ENCODE results near the gene HAPSTR1.

Gene HAPSTR1

GRCh38 chr16:9119795-9120194 lies 28.4 kb downstream of the HAPSTR1 start:
- no peak for DNase-seq (ENCODE audit: extremely low read depth in 1 of 2, low read depth in 1 of 2)

- DNase-seq (ENCODE audit: extremely low read depth in 1 of 2, low read depth in 1 of 2), result no peak
Measured at GRCh38 chr16:9122342-9122741, 30.9 kb downstream of the HAPSTR1 start.

GRCh38 chr16:9122969-9123368 lies 31.5 kb downstream of the HAPSTR1 start:
- no peak for DNase-seq (ENCODE audit: extremely low read depth in 1 of 2, low read depth in 1 of 2)

- no peak for DNase-seq (ENCODE audit: extremely low read depth in 1 of 2, low read depth in 1 of 2)
Measured at GRCh38 chr16:9123401-9123800, 32.0 kb downstream of the HAPSTR1 start.

- DNase-seq (ENCODE audit: extremely low read depth in 1 of 2, low read depth in 1 of 2), result no peak
Measured at GRCh38 chr16:9123871-9124270, 32.4 kb downstream of the HAPSTR1 start.

- no peak for DNase-seq (ENCODE audit: extremely low read depth in 1 of 2, low read depth in 1 of 2)
Measured at GRCh38 chr16:9124444-9124843, 33.0 kb downstream of the HAPSTR1 start.

- DNase-seq (ENCODE audit: extremely low read depth in 1 of 2, low read depth in 1 of 2), result no peak
Measured at GRCh38 chr16:9124908-9125584, 33.6 kb downstream of the HAPSTR1 start.

GRCh38 chr16:9125658-9126505 lies 34.4 kb downstream of the HAPSTR1 start:
- no peak for DNase-seq (ENCODE audit: extremely low read depth in 1 of 2, low read depth in 1 of 2)

- DNase-seq (ENCODE audit: extremely low read depth in 1 of 2, low read depth in 1 of 2), result no peak
Measured at GRCh38 chr16:9126609-9127008, 35.2 kb downstream of the HAPSTR1 start.

GRCh38 chr16:9128346-9129342 lies 37.2 kb downstream of the HAPSTR1 start:
- no peak for DNase-seq (ENCODE audit: extremely low read depth in 1 of 2, low read depth in 1 of 2)

- DNase-seq (ENCODE audit: extremely low read depth in 1 of 2, low read depth in 1 of 2), result no peak
Measured at GRCh38 chr16:9134306-9134705, 42.9 kb downstream of the HAPSTR1 start.

GRCh38 chr16:9134739-9135138 lies 43.3 kb downstream of the HAPSTR1 start:
- DNase-seq (ENCODE audit: extremely low read depth in 1 of 2, low read depth in 1 of 2), result peak in 1 of 2 donors; percentile 37

- DNase-seq (ENCODE audit: extremely low read depth in 1 of 2, low read depth in 1 of 2), result no peak
Measured at GRCh38 chr16:9135797-9136196, 44.4 kb downstream of the HAPSTR1 start.

GRCh38 chr16:9136596-9136995 lies 45.2 kb downstream of the HAPSTR1 start:
- no peak for DNase-seq (ENCODE audit: extremely low read depth in 1 of 2, low read depth in 1 of 2)

- no peak for DNase-seq (ENCODE audit: extremely low read depth in 1 of 2, low read depth in 1 of 2)
Measured at GRCh38 chr16:9138021-9138680, 46.7 kb downstream of the HAPSTR1 start.

GRCh38 chr16:9138731-9139501 lies 47.5 kb downstream of the HAPSTR1 start:
- DNase-seq (ENCODE audit: extremely low read depth in 1 of 2, low read depth in 1 of 2), result peak; percentile 27 to 49

- DNase-seq (ENCODE audit: extremely low read depth in 1 of 2, low read depth in 1 of 2), result no peak
Measured at GRCh38 chr16:9139965-9140364, 48.5 kb downstream of the HAPSTR1 start.
